Osteoblast (primary cell): ENCODE data around the gene SULT1C3. TPM values are rescaled to one million over a fixed set of nuclear protein-coding genes. Genes with fewer than 3 reads are reported as not detected.

Source experiments
- DNase-seq: peaks from one replicate; pipeline ENCODE4 v3.0.0; 2011; ENCODE audit warnings: low spot score, mixed read lengths; ENCODE audit not compliant: insufficient read length; ENCODE audit errors: missing footprints
- H2AFZ ChIP-seq: 2 replicates; pipeline ENCODE4 v1.6.0; 2011; ENCODE audit warnings: mild to moderate bottlenecking, low read length
- H3K27ac ChIP-seq: 2 replicates; pipeline ENCODE4 v1.5.1; 2011; ENCODE audit warnings: mild to moderate bottlenecking, low read depth, low read length, moderate library complexity
- H3K27me3 ChIP-seq: 2 replicates; pipeline ENCODE4 v1.6.0; 2012; ENCODE audit warnings: mild to moderate bottlenecking, control low read depth, inconsistent platforms, low read length, moderate library complexity; ENCODE audit not compliant: insufficient read depth
- H3K36me3 ChIP-seq: 2 replicates; pipeline ENCODE4 v1.5.1; 2011; ENCODE audit warnings: mild to moderate bottlenecking, low read length, control low read depth, moderate library complexity; ENCODE audit not compliant: insufficient read depth
- H3K4me1 ChIP-seq: 2 replicates; pipeline ENCODE4 v1.5.1; 2011; ENCODE audit warnings: mild to moderate bottlenecking, low read length, control low read depth, moderate library complexity; ENCODE audit not compliant: insufficient read depth
- H3K4me2 ChIP-seq: 2 replicates; pipeline ENCODE4 v1.6.0; 2011; ENCODE audit warnings: mild to moderate bottlenecking, low read length; ENCODE audit not compliant: insufficient read depth
- H3K4me3 ChIP-seq: fragments of 200-600 bp; sonication (generic); 3 replicates; pipeline ENCODE4 v1.5.1; 2012; ENCODE audit warnings: mild to moderate bottlenecking, low read length, inconsistent platforms; ENCODE audit not compliant: insufficient read depth
- H3K79me2 ChIP-seq: 2 replicates; pipeline ENCODE4 v1.6.0; 2012; ENCODE audit warnings: mild to moderate bottlenecking, low read length, control low read depth, inconsistent platforms; ENCODE audit not compliant: insufficient read depth
- H3K9me3 ChIP-seq: 2 replicates; pipeline ENCODE4 v1.5.1; 2011; ENCODE audit warnings: low read depth, low read length, control low read depth
- H4K20me1 ChIP-seq: 2 replicates; pipeline ENCODE4 v1.6.0; 2012; ENCODE audit warnings: mild to moderate bottlenecking, low read length, control low read depth; ENCODE audit not compliant: insufficient read depth
- total RNA-seq: library from RNA; depleted of rRNA; stranded (reverse); fragments of >200 nt; gene quantifications from 2 replicates; pipeline ENCODE4 v1.2.3, GENCODE V29; 2012
- TF ChIP-seq, protein P1 (sequence below): IDR thresholded peaks from 2 replicates; pipeline ENCODE4 v1.5.1; 2011; ENCODE audit warnings: mild to moderate bottlenecking, low read depth, low read length, moderate library complexity; ENCODE audit errors: extremely low read depth

SULT1C3 gene
- total RNA-seq = not detected in 2 replicates

GRCh38 chr2:108239786-108240185 lies at the start of gene SULT1C3:
Gene SULT1C3 (plus strand): TSS chr2:108239968. CDS start chr2:108247195, 7,227 bp downstream.
- Histone ChIP-seq H3K79me2 (no peaks in the 10 kb centered on the region), H3K36me3 (no peaks in the 10 kb centered on the region), H3K9me3 (no peaks in the 10 kb centered on the region), H3K27me3 (peaks cover 2% of the 10 kb centered on the region), H3K4me1 (peaks cover 3% of the 10 kb centered on the region), H3K27ac (no peak within 1 kb of the TSS), H3K4me3 (no peak within 1 kb of the TSS), H4K20me1 (no peaks in the 10 kb centered on the region), H3K4me2 (no peak within 1 kb of the TSS), H2AFZ (no peak within 1 kb of the TSS)
- TF ChIP-seq, protein P1, sequence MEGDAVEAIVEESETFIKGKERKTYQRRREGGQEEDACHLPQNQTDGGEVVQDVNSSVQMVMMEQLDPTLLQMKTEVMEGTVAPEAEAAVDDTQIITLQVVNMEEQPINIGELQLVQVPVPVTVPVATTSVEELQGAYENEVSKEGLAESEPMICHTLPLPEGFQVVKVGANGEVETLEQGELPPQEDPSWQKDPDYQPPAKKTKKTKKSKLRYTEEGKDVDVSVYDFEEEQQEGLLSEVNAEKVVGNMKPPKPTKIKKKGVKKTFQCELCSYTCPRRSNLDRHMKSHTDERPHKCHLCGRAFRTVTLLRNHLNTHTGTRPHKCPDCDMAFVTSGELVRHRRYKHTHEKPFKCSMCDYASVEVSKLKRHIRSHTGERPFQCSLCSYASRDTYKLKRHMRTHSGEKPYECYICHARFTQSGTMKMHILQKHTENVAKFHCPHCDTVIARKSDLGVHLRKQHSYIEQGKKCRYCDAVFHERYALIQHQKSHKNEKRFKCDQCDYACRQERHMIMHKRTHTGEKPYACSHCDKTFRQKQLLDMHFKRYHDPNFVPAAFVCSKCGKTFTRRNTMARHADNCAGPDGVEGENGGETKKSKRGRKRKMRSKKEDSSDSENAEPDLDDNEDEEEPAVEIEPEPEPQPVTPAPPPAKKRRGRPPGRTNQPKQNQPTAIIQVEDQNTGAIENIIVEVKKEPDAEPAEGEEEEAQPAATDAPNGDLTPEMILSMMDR = no peak
- no peak for DNase-seq

GRCh38 chr2:108193251-108193650 lies 46.5 kb upstream of the SULT1C3 start:
- Histone ChIP-seq H3K4me1 (no peaks in the 10 kb centered on the region), H3K36me3 (no peaks in the 10 kb centered on the region), H2AFZ (no peak overlapping the region), H3K4me3 (no peak overlapping the region), H4K20me1 (no peaks in the 10 kb centered on the region), H3K9me3 (no peaks in the 10 kb centered on the region), H3K79me2 (no peaks in the 10 kb centered on the region), H3K4me2 (no peak overlapping the region), H3K27ac (no peak overlapping the region), H3K27me3 (no peaks in the 10 kb centered on the region)
- no peak for DNase-seq
- TF ChIP-seq, protein P1 = no peak

DNA sequence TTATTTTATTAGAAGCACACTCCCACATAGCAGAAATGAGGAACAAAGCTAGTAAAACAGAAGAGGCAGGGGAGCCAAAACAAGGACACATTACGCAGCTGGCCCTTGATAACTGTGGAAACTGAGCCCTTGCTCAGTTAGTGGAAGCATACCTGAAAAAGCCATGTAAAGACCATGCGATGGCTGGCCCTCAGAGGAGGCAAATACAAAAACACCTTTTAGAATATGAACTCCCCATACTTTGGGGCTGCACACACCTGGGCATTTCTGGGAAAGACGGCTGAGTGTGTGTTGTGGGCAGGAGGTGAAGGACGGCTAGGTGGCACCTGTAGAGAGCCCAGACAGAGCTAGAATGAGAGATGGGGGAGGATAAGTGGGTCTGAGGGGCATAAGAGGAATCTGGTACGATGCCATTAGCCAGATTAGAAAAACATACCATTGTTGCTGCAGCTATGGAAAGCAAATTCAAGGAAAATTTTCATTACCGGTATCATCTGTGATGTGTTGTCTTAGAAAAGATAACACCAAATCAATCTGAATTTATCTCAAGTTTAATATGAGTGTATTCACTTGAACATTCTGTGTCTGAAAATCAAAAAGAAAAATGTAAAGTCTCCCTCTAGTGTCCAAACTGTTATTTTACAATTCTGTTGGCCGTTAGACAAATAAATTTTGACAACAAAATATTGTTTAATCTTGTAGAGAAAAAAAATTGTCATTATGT lies 45.2 kb upstream of the SULT1C3 start:
- Histone ChIP-seq H3K4me1 (no peaks in the 10 kb centered on the region), H2AFZ (no peak overlapping the region), H3K4me3 (no peak overlapping the region), H3K4me2 (no peak overlapping the region), H3K9me3 (no peaks in the 10 kb centered on the region), H3K36me3 (no peaks in the 10 kb centered on the region), H3K27ac (no peak overlapping the region), H4K20me1 (no peaks in the 10 kb centered on the region), H3K79me2 (no peaks in the 10 kb centered on the region), H3K27me3 (no peaks in the 10 kb centered on the region)
- TF ChIP-seq, protein P1 = peak; percentile 53
- DNase-seq = no peak

DNA sequence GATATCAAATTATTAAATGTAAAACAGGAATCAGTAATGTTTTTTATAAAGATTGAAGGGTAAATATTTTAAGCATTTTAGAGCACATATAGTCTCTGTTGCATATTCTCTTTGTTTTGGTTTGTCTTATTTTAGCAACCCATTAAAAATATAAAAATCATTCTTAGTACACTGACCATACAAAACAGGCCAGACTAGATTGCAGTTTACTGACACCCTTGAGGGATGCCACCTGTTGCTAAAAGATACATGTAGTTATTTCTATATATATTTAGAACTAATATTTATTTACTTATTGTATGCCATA lies 44.7 kb upstream of the SULT1C3 start:
- Histone ChIP-seq H3K9me3 (no peaks in the 10 kb centered on the region), H3K4me1 (no peaks in the 10 kb centered on the region), H3K27ac (no peak overlapping the region), H4K20me1 (no peaks in the 10 kb centered on the region), H3K79me2 (no peaks in the 10 kb centered on the region), H3K4me3 (no peak overlapping the region), H3K27me3 (no peaks in the 10 kb centered on the region), H3K36me3 (no peaks in the 10 kb centered on the region), H3K4me2 (no peak overlapping the region), H2AFZ (no peak overlapping the region)
- TF ChIP-seq, protein P1 = no peak
- DNase-seq = no peak
